ENCODE data around the gene CCM2.
"Not testable (repeated sequence)": the region's sequence is repeated elsewhere in the genome, so short reads cannot be mapped to it uniquely, and the experiment has no call there.

GRCh38 chr7:45034710-45035109, 34.7 kb downstream of the CCM2 start:
- not testable (repeated sequence) for TF ChIP-seq CTCF (IDR thresholded peaks at IDR 0.05; ENCODE audit: control extremely low read depth in 1 of 3, insufficient read depth in 1 of 3, low read depth in 1 of 3, low read length in 3 of 3); KDM1A (IDR thresholded peaks at IDR 0.05; ENCODE audit: borderline replicate concordance, low read length); MAX (IDR thresholded peaks at IDR 0.05); SP2 (IDR thresholded peaks at IDR 0.05; ENCODE audit: low read length); EZH2 (IDR thresholded peaks at IDR 0.05; ENCODE audit: low read depth, low read length, severe bottlenecking); TAF1 (IDR thresholded peaks at IDR 0.05; ENCODE audit: low read depth, low read length); CBX8 (IDR thresholded peaks at IDR 0.05; ENCODE audit: borderline replicate concordance, low read depth, low read length); CHD2 (IDR thresholded peaks at IDR 0.05; ENCODE audit: low read length); BCL11A (IDR thresholded peaks at IDR 0.05; ENCODE audit: low read depth in 2 of 2, low read length in 2 of 2); E2F6 (IDR thresholded peaks at IDR 0.05); EP300 (IDR thresholded peaks at IDR 0.05; ENCODE audit: borderline replicate concordance in 1 of 2, low read depth in 2 of 2, low read length in 2 of 2); GABPA (IDR thresholded peaks at IDR 0.05; ENCODE audit: borderline replicate concordance, insufficient read depth, low read length)

Measured in H1 (cell line).